ENCODE data around the gene ZBTB22.
"Not testable (repeated sequence)": the region's sequence is repeated elsewhere in the genome, so short reads cannot be mapped to it uniquely, and the experiment has no call there.

GRCh38 chr6:33363486-33363885 lies 45.9 kb upstream of the ZBTB22 start:
- TF ChIP-seq CTCF, POLR2A (IDR thresholded peaks at IDR 0.05): not testable (repeated sequence)

All from esophagus squamous epithelium (tissue), 4 donors.